Daoy (cell line): ENCODE results near the gene TTC4. TPM values are rescaled to one million over a fixed set of nuclear protein-coding genes. Genes with fewer than 3 reads are reported as not detected.

ENCODE experiments used
- DNase-seq: peaks from one replicate; pipeline ENCODE4 v3.0.0-alpha.2; 2015; ENCODE audit warnings: low read depth
- total RNA-seq: library from RNA; depleted of rRNA; stranded (reverse); fragments of >200 nt; shearing (Covaris generic); gene quantifications from 2 replicates; pipeline ENCODE4 v1.2.3, GENCODE V29; 2014; rRNA removed

Gene TTC4
- total RNA-seq, 1 experiment from 2014 or later, result 75.8 TPM

DNA sequence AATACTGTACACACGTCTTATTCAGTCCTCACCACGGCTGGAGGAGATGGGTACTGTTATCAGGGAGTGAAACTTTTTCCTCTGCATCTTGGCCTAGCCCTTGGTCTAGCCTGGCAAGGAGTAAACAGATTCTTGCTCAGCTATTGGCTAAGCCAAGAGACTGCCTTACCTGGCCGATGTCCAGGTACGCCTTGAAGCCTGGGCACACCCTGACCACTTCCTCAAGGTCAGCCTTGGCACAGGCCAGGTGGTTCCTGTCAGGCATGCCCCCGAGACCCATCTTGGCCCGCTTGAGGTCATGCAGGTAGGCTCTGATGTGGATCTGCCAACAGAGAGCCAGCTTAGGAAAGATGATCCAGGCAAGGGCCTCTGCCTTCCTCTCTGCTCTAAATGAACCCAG, 66.5 kb downstream of the TTC4 start:
- DNase-seq, result no peak

DNA sequence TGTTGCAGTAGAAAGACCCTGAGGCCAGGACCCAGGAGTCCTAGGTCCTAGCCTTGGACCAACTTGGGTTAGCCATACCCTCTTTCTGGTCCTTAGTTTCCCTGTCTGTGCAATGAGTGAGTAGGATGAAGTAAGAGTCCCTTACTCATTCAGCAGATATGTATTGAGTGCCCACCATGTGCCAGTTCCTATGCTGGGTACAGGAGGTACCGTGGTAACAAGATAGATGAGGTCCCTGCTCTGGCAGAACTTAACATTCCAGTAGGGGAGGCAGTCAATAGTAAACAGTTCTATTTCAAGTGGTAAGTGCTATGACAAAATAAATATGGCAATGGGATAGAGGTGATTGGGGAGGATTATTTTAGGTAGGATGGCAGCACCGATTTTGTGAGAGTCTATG, 66.9 kb downstream of the TTC4 start:
- DNase-seq, result no peak

DNA sequence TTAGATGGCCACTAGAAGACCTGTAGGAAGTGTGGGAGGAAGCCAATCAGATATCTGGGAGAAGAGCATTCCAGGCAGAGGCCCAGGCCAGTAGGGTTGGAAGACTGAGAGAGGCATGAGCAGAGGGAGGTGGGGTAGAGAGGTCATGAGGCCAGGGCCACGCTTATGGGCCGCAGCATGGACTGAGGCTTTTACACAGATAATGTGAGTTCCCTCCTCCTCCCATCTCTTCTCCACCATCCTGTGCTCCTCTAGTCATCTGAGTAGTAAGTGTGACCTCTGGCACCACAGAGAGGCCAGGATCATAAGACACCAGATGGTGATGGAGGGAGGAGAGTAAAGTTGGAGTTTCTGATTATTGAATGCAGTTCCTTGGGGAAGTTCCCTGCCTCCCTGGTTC, 68.4 kb downstream of the TTC4 start:
- no peak for DNase-seq

DNA sequence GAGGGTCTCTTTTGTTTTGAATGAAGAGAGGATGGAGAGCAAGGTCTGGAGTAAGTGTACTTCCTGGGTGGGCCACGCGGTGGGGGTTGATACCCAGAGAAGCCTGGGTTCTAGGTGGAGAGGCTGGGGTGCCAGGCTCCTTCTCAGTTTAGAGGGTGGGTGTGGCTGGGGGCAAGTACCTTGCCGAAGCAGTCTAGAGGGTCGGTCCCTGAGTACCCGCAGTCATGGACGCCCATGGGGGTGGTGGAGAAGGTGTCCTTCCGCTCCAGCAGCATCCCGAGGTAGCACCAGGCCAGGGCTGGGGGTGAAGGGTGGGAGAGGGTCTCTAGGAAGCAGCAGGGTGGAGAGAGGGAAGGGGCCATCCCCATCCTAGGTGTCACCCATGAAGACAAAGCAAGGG, 71.1 kb downstream of the TTC4 start:
- no peak for DNase-seq

DNA sequence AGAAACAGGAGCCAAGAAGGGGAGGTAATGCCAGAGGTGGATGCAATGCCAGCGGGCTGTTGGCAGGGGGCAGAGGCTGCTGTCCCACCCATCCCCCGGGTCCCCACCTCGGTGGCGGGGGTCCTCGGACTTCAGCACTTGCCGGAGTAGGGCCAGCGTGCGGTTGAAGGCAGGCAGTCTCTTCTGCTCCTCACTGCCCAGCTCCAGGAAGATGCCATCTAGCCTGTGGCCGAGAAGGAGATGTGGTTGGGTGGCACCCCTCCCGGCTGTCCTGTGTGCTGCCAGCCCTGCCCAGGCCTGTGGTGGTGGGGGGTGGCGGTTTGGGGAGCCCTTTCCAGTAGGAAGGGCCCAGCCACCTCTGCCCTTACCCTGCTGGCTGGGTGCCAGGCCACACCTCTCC, 71.9 kb downstream of the TTC4 start:
- no peak for DNase-seq

DNA sequence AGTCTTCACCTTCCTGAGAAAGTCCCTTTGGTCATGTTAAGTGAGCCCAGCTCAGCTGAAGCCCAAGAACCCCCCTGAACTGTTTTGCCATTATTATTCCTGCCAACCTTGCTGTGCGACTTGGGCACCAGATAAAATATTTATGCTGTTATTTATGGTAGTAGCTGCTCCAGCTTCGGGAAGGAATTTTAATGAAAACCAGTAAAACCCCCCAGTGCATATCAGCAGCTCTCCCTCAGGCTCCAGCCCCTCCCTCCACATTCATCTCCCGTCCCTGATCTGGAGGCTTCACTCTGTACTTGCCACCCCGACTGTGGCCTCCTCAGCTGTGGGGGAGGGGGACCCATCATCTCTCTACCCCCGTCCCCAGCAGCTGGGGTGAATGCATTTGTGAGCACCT, 72.8 kb downstream of the TTC4 start:
- no peak for DNase-seq

DNA sequence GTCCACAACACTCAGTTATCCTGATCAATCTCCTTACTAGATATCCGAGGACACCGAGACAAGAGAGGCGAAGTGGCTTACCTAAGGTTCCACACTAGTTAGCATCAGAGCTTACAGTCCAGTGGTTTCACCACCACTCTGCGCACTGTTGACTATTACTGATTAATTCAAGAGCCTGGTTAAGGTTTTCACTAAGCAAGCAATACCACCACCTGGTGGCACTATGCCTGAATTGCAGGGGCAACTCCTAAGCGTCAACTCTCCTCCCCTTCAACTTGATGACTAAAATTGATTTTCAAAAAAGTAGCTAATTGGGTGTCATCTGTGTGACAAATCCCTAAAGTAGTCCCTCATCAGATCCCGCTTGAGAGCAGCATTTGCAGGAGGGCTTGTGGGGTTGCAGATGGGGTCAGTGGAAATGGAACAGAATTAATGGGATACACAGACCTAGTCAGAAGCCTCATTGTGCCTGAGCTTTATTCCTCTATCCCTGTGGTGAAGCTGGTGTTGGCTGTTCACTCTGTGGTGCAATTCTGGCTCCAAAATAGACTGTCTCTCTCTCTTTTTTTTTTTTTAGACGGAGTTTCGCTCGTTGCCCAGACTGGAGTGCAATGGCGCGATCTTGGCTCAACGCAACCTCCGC, 76.3 kb downstream of the TTC4 start:
- DNase-seq, result peak; percentile 28

Other genes with a start within 250 kb of the TTC4 start
- gene ACOT11, start 167.6 kb upstream of the TTC4 start, total RNA-seq, result 1.3 and 1.4 TPM in 2 replicates
- gene FAM151A, start 92.3 kb upstream of the TTC4 start, total RNA-seq, result not detected in 2 replicates
- not detected in 2 replicates for gene MROH7, start 74.1 kb upstream of the TTC4 start, total RNA-seq
- 5.8 and 7.3 TPM in 2 replicates for gene PARS2, start 48.7 kb downstream of the TTC4 start, total RNA-seq
- not detected in 2 replicates for gene TTC22, start 85.5 kb downstream of the TTC4 start, total RNA-seq
- gene DHCR24, start 171.3 kb downstream of the TTC4 start, total RNA-seq, result 91.9 and 121 TPM in 2 replicates